Upper lobe of left lung (tissue), 6 donors: ENCODE measurements around the gene CDK13. TPM values are rescaled to one million over a fixed set of nuclear protein-coding genes. Genes with fewer than 3 reads are reported as not detected.

Source experiments
- ATAC-seq, 2 donors: fragments of 200-7000 bp; cut with Tn5 transposase; one replicate each; pipeline ENCODE4 v1.9.1; 2022; ENCODE audit warnings: mild to moderate bottlenecking in 2 of 2, moderate library complexity in 2 of 2; ENCODE audit not compliant: low FRiP score in 2 of 2
- DNase-seq, 2 donors: peaks; one replicate each; pipeline ENCODE4 v3.0.0-alpha.2; 2019 to 2020
- H3K27ac ChIP-seq, 4 donors: fragments of 200-600 bp; sonication (generic); one replicate each; pipeline ENCODE4 v1.5.1; 2016 to 2019
- H3K27me3 ChIP-seq, 4 donors: fragments of 200-600 bp; sonication (generic); one replicate each; pipeline ENCODE4 v1.5.1; 2017 to 2019
- H3K36me3 ChIP-seq, 4 donors: fragments of 200-600 bp; sonication (generic); one replicate each; pipeline ENCODE4 v1.5.1; 2016 to 2019
- H3K4me1 ChIP-seq, 4 donors: fragments of 200-600 bp; sonication (generic); one replicate each; pipeline ENCODE4 v1.5.1; 2018 to 2019
- H3K4me3 ChIP-seq, 4 donors: fragments of 200-600 bp; sonication (generic); one replicate each; pipeline ENCODE4 v1.5.1; 2017 to 2019; ENCODE audit warnings: mild to moderate bottlenecking in 2 of 4, moderate library complexity in 1 of 4
- H3K9me3 ChIP-seq, 4 donors: fragments of 200-600 bp; sonication (generic); one replicate each; pipeline ENCODE4 v1.5.1; 2018 to 2019
- CTCF ChIP-seq, 6 experiments: fragments of 450-650 bp in 4 of 6; fragments of 200-600 bp in 2 of 6; sonication (generic) in 2 of 6; IDR thresholded peaks; one replicate each; pipeline ENCODE4 v1.5.1; 2016 to 2019; ENCODE audit warnings: antibody characterized with exemption in 6 of 6
- EP300 ChIP-seq, 4 donors: sonication (generic); formaldehyde crosslinking; IDR thresholded peaks; one replicate each; pipeline ENCODE4 v1.5.1; 2017; ENCODE audit warnings: antibody characterized with exemption in 4 of 4, control low read depth in 2 of 4
- POLR2A ChIP-seq, 4 donors: fragments of 450-650 bp; IDR thresholded peaks; one replicate each; pipeline ENCODE4 v1.5.1; 2016 to 2017; ENCODE audit warnings: antibody characterized with exemption in 4 of 4, mild to moderate bottlenecking in 2 of 4
- POLR2AphosphoS5 ChIP-seq, 2 donors: sonication (generic); formaldehyde crosslinking; IDR thresholded peaks; one replicate each; pipeline ENCODE4 v1.5.1; 2017; ENCODE audit warnings: antibody characterized with exemption in 2 of 2
- WGBS, 2 donors: methylation state at CpG; one replicate each; pipeline ENCODE4 v1.1.5; 2017 to 2018; 5-methylcytosine and 5-hydroxymethylcytosine counted together
- total RNA-seq, 6 donors: library from RNA; depleted of rRNA in 4 of 6; stranded (reverse); fragments of >200 nt in 4 of 6; gene quantifications; one replicate each; pipeline versions ENCODE4 v1.1.0 to v1.2.1, GENCODE V29; 2016 to 2021
- donor health status: DM: no; HTN: no; CAD: no; lungs with moderate emphysema.
- donor health status: DM: no; HTN: yes; CAD: no; lungs with severe emphysema.

Gene CDK13
- total RNA-seq, 6 donors from 2014 or later = 39.0 to 145 (median 77.3) TPM

DNA sequence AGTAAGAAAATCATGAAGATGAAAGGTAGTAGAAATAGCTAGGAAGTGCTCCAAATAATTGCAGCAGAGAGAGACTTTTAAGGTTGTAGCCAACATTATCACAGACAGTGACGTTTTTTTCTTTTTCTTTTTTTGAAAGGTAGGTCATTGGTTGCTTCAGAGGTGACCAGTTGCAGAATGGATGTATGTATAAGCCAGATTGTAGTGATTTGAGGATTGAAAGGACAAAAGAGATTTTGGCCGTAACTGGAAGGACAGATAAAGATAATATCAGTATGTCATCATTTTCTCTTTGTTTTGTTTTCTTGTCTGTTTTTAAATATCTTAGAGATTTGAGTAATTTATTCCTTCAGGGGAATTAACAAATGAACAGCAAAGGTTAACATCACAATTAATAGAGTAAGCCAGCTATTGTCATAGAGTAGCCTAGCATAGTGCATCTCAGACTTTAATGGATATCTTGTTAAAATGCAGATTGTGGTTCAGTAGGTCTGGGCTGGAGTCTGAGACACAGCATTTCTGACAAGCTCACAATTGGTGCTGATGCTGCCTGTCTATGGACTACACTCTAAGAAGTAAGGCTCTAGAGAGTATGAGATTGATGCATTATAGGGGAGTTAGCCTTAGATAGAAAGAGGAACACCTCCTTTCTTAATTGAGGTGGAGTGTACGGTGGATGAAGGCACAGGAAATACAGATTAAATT is 28.3 kb downstream of the CDK13 start:
- H3K36me3 ChIP-seq = no peaks in the 10 kb centered on the region
- TF ChIP-seq EP300 (IDR thresholded peaks at IDR 0.05) (no peak), CTCF (IDR thresholded peaks at IDR 0.05) (no peak), POLR2A (IDR thresholded peaks at IDR 0.05) (no peak), POLR2AphosphoS5 (IDR thresholded peaks at IDR 0.05) (no peak)
- H3K27ac ChIP-seq = no peak overlapping the region
- H3K27me3 ChIP-seq = no peaks in the 10 kb centered on the region
- DNase-seq (no peak), ATAC-seq (no peak)
- WGBS, 2 donors = 51 to 53% methylated on average over 3 of the region's 3 CpGs
- no peak overlapping the region for H3K4me3 ChIP-seq
- H3K4me1 ChIP-seq = peaks cover 8 to 16% (median 13%) of the 10 kb centered on the region in 4 donors
- H3K9me3 ChIP-seq = no peaks in the 10 kb centered on the region

- H3K36me3 ChIP-seq = no peaks in the 10 kb centered on the region
- 81 to 82% methylated on average over 8 of the region's 8 CpGs for WGBS, 2 donors
- TF ChIP-seq POLR2AphosphoS5 (IDR thresholded peaks at IDR 0.05) (no peak), CTCF (IDR thresholded peaks at IDR 0.05) (no peak), EP300 (IDR thresholded peaks at IDR 0.05) (no peak), POLR2A (IDR thresholded peaks at IDR 0.05) (no peak)
- no peaks in the 10 kb centered on the region for H3K27me3 ChIP-seq
- H3K9me3 ChIP-seq = no peaks in the 10 kb centered on the region
- ATAC-seq = no peak
- no peak overlapping the region for H3K27ac ChIP-seq
- peaks cover 12 to 21% (median 18%) of the 10 kb centered on the region in 4 donors for H3K4me1 ChIP-seq
- H3K4me3 ChIP-seq = no peak overlapping the region
- DNase-seq = no peak
These were observed 29.5 kb downstream of the CDK13 start for GRCh38 chr7:39979406-39980073.

DNA sequence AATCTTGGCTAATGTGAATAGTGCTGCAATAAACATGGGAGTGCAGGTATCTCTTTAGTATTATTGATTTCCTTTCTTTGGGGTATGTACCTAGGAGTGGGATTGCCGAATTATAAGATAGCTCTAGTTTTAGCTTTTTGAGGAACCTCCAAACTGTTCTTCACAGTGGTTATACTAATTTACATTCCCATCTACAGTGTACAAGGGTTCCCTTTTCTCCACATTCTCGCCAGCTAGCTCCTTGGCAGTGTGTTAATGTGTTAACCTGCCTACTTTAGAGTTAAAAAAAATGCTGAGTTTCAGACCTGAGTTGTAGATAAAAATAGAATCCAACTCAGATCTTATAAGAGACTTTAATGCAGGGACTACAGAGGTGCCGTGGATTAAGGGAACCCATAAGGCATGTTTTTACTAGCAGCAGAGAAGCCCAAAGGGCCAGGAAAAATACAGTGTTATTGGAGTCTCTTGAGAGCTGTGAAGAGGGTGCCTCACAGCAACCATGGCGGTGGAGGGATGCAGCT is 35.4 kb downstream of the CDK13 start:
- TF ChIP-seq CTCF (IDR thresholded peaks at IDR 0.05) = no peak
- no peak for TF ChIP-seq EP300 (IDR thresholded peaks at IDR 0.05)
- no peak for TF ChIP-seq POLR2AphosphoS5 (IDR thresholded peaks at IDR 0.05)
- TF ChIP-seq POLR2A (IDR thresholded peaks at IDR 0.05) = no peak
- no peak overlapping the region for H3K4me3 ChIP-seq
- no peaks in the 10 kb centered on the region for H3K27me3 ChIP-seq
- no peak overlapping the region for H3K27ac ChIP-seq
- H3K4me1 ChIP-seq = peaks cover 12 to 33% (median 17%) of the 10 kb centered on the region in 4 donors
- H3K36me3 ChIP-seq = peaks cover 0 to 9% (median 3%) of the 10 kb centered on the region in 4 donors
- no peak for DNase-seq
- no peaks in the 10 kb centered on the region for H3K9me3 ChIP-seq
- 74 to 75% methylated on average over 4 of the region's 4 CpGs for WGBS, 2 donors
- no peak for ATAC-seq

GRCh38 chr7:39987641-39988347 is 37.7 kb downstream of the CDK13 start:
- no peak for ATAC-seq
- no peak for TF ChIP-seq CTCF (IDR thresholded peaks at IDR 0.05)
- no peak for TF ChIP-seq POLR2AphosphoS5 (IDR thresholded peaks at IDR 0.05)
- no peak for TF ChIP-seq POLR2A (IDR thresholded peaks at IDR 0.05)
- TF ChIP-seq EP300 (IDR thresholded peaks at IDR 0.05) = no peak
- H3K27ac ChIP-seq = no peak overlapping the region
- H3K4me1 ChIP-seq = peaks cover 12 to 33% (median 17%) of the 10 kb centered on the region in 4 donors
- no peaks in the 10 kb centered on the region for H3K9me3 ChIP-seq
- 78 to 82% methylated on average over 9 of the region's 9 CpGs for WGBS, 2 donors
- no peak for DNase-seq
- no peaks in the 10 kb centered on the region for H3K27me3 ChIP-seq
- peaks cover 0 to 10% (median 4%) of the 10 kb centered on the region in 4 donors for H3K36me3 ChIP-seq
- no peak overlapping the region for H3K4me3 ChIP-seq
